ENCODE results near the gene SLC5A11. TPM values are rescaled to one million over a fixed set of nuclear protein-coding genes. Genes with fewer than 3 reads are reported as not detected.

SLC5A11 gene
- total and polyA plus RNA-seq, 4 donors: 0.15 to 4.1 (median 0.92) TPM

DNA sequence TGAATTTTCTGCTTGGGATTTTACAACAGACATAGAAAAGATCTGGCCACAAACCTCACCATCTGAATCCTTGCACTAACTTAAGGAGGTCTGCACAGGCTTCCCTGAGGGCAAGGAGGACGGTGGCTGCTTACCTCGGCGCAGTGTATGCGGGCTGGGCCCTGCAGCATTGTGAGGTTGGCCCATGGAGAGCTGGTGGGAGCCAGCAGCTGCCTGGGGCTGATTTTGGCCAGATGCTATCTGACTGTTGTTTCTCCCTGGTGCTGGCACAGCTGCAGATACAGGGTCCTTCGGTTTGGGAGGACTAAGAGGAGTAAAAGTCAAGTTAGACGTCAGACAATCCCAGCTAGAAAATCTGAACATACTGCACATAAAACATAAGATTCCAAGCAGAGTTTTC lies 89.6 kb downstream of the SLC5A11 start:
- no peaks in the 10 kb centered on the region for H3K9me3 ChIP-seq (ENCODE audit: control insufficient read depth in 4 of 4, low read length in 3 of 4)
- H3K27ac ChIP-seq (ENCODE audit: low read depth in 1 of 2, low read length in 2 of 2): no peak overlapping the region
- no peak overlapping the region for H3K4me3 ChIP-seq (ENCODE audit: low read depth in 1 of 3, low read length in 3 of 3)
- H3K9ac ChIP-seq (ENCODE audit: low read depth in 1 of 2, low read length in 2 of 2): no peak overlapping the region
- peaks cover 15 to 56% (median 33%) of the 10 kb centered on the region in 4 donors for H3K36me3 ChIP-seq (ENCODE audit: control insufficient read depth in 4 of 4, insufficient read depth in 3 of 4, low read depth in 1 of 4, low read length in 3 of 4)
- TF ChIP-seq CTCF (IDR thresholded peaks at IDR 0.05; ENCODE audit: low read depth, low read length, missing input control) (no peak), ATF3 (IDR thresholded peaks at IDR 0.05) (no peak), RAD21 (IDR thresholded peaks at IDR 0.05) (no peak), HNF4G (IDR thresholded peaks at IDR 0.05) (no peak), EGR1 (IDR thresholded peaks at IDR 0.05; ENCODE audit: low read depth in 2 of 2) (no peak), JUND (IDR thresholded peaks at IDR 0.05) (no peak), NR2F2 (IDR thresholded peaks at IDR 0.05) (no peak)
- DNase-seq (ENCODE audit: low spot score): no peak
- no peaks in the 10 kb centered on the region for H3K27me3 ChIP-seq (ENCODE audit: control insufficient read depth in 4 of 4, insufficient read depth in 4 of 4, low read length in 3 of 4)
- H3K4me1 ChIP-seq (ENCODE audit: control insufficient read depth in 4 of 4, insufficient read depth in 4 of 4, low read length in 3 of 4): no peaks in the 10 kb centered on the region
- WGBS: 93% methylated on average over 6 of the region's 6 CpGs

GRCh38 chr16:24936151-24936550 lies 90.4 kb downstream of the SLC5A11 start:
- H3K4me1 ChIP-seq (ENCODE audit: control insufficient read depth in 4 of 4, insufficient read depth in 4 of 4, low read length in 3 of 4): no peaks in the 10 kb centered on the region

More at GRCh38 chr16:24936151-24936550, 90.4 kb downstream of the SLC5A11 start:
- Histone ChIP-seq H3K36me3 (ENCODE audit: control insufficient read depth in 4 of 4, insufficient read depth in 3 of 4, low read depth in 1 of 4, low read length in 3 of 4) (peaks cover 12 to 57% (median 35%) of the 10 kb centered on the region in 4 donors), H3K27ac (ENCODE audit: low read depth in 1 of 2, low read length in 2 of 2) (no peak overlapping the region), H3K9ac (ENCODE audit: low read depth in 1 of 2, low read length in 2 of 2) (no peak overlapping the region), H3K4me3 (ENCODE audit: low read depth in 1 of 3, low read length in 3 of 3) (no peak overlapping the region), H3K9me3 (ENCODE audit: control insufficient read depth in 4 of 4, low read length in 3 of 4) (no peaks in the 10 kb centered on the region), H3K27me3 (ENCODE audit: control insufficient read depth in 4 of 4, insufficient read depth in 4 of 4, low read length in 3 of 4) (no peaks in the 10 kb centered on the region)
- TF ChIP-seq HNF4G (IDR thresholded peaks at IDR 0.05): no peak
- TF ChIP-seq GABPA (IDR thresholded peaks at IDR 0.05 in 1 of 2, conservative IDR thresholded peaks at IDR 0.05 in 1 of 2): no peak
- TF ChIP-seq NR2F2 (IDR thresholded peaks at IDR 0.05): no peak
- no peak for TF ChIP-seq ATF3 (IDR thresholded peaks at IDR 0.05)
- no peak for TF ChIP-seq TAF1 (conservative IDR thresholded peaks at IDR 0.05)
- TF ChIP-seq SP1 (IDR thresholded peaks at IDR 0.05): no peak
- TF ChIP-seq RXRA (IDR thresholded peaks at IDR 0.05): no peak
- TF ChIP-seq, protein P1, sequence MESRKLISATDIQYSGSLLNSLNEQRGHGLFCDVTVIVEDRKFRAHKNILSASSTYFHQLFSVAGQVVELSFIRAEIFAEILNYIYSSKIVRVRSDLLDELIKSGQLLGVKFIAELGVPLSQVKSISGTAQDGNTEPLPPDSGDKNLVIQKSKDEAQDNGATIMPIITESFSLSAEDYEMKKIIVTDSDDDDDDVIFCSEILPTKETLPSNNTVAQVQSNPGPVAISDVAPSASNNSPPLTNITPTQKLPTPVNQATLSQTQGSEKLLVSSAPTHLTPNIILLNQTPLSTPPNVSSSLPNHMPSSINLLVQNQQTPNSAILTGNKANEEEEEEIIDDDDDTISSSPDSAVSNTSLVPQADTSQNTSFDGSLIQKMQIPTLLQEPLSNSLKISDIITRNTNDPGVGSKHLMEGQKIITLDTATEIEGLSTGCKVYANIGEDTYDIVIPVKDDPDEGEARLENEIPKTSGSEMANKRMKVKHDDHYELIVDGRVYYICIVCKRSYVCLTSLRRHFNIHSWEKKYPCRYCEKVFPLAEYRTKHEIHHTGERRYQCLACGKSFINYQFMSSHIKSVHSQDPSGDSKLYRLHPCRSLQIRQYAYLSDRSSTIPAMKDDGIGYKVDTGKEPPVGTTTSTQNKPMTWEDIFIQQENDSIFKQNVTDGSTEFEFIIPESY (IDR thresholded peaks at IDR 0.05): no peak
- no peak for TF ChIP-seq FOXA2 (IDR thresholded peaks at IDR 0.05)
- TF ChIP-seq HNF4A (conservative IDR thresholded peaks at IDR 0.05): no peak
- no peak for TF ChIP-seq RAD21 (IDR thresholded peaks at IDR 0.05)
- TF ChIP-seq REST (IDR thresholded peaks at IDR 0.05): no peak
- TF ChIP-seq EGR1 (IDR thresholded peaks at IDR 0.05; ENCODE audit: low read depth in 2 of 2): no peak
- no peak for TF ChIP-seq CTCF (IDR thresholded peaks at IDR 0.05; ENCODE audit: low read depth, low read length, missing input control)
- no peak for DNase-seq (ENCODE audit: low spot score)
- 91% methylated on average over 4 of the region's 4 CpGs for WGBS

Measured in liver (tissue), 9 donors.